K562 (cell line): ENCODE results near the gene MUC16.

ENCODE experiments used
- CHD1 ChIP-seq: fragments of 200-600 bp; sonication (generic); IDR thresholded peaks from one replicate; pipeline ENCODE4 v1.6.1; 2012; ENCODE audit warnings: mild to moderate bottlenecking, moderate library complexity, low read length, inconsistent platforms
- ETV1 ChIP-seq: fragments of 450-650 bp; conservative IDR thresholded peaks from 2 replicates; pipeline ENCODE4 v1.6.1; 2016; ENCODE audit warnings: missing genetic modification characterization, control low read depth, low read depth, missing compliant biosample characterization
- LARP7 ChIP-seq: fragments of 450-650 bp; IDR thresholded peaks from 2 replicates; pipeline ENCODE4 v1.6.1; 2016
- MAFK ChIP-seq: IDR thresholded peaks from 2 replicates; pipeline ENCODE4 v1.6.1; 2011; ENCODE audit warnings: low read length, improper control_type of control experiment
- MTA1 ChIP-seq: fragments of 450-650 bp; IDR thresholded peaks from 2 replicates; pipeline ENCODE4 v1.6.1; 2017; ENCODE audit warnings: borderline replicate concordance
- SMARCA5 ChIP-seq: fragments of 450-650 bp; IDR thresholded peaks from 2 replicates; pipeline ENCODE4 v1.6.1; 2016
- SP1 ChIP-seq: sonication (generic); formaldehyde crosslinking; IDR thresholded peaks from 2 replicates; pipeline ENCODE4 v1.8.1; 2022; ENCODE audit warnings: mild to moderate bottlenecking, missing genetic modification reagents
- TF ChIP-seq, protein P1 (sequence below), 3 experiments: IDR thresholded peaks in 2 of 3; conservative IDR thresholded peaks in 1 of 3; 2 replicates each; pipeline ENCODE4 v1.5.1; 2011 to 2012; ENCODE audit warnings: low read length in 3 of 3, mild to moderate bottlenecking in 3 of 3, control low read depth in 2 of 3, improper control_type of control experiment in 1 of 3, inconsistent platforms in 1 of 3, low read depth in 1 of 3, mixed read lengths in 1 of 3, moderate library complexity in 1 of 3; ENCODE audit not compliant: insufficient read depth in 2 of 3

DNA sequence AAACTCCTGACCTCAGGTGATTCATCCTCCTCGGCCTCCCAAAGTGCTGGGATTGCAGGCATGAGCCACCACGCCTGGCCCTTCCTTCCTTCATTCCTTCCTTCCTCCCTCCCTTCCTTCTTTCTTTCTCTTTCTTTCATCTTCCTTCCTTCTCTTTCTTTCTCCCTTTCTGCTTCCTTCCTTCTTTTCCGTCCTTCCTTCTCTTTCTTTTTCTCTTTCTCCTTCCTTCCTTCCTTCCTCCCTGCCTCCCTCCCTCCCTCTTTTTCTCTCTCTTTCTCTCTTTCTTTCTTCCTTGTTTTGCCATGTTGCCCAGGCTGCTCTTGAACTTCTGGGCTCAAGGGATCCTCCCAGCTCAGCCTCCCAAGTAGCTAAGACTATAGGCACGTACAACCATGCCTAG lies 36.5 kb upstream of the MUC16 start:
- TF ChIP-seq, protein P1, sequence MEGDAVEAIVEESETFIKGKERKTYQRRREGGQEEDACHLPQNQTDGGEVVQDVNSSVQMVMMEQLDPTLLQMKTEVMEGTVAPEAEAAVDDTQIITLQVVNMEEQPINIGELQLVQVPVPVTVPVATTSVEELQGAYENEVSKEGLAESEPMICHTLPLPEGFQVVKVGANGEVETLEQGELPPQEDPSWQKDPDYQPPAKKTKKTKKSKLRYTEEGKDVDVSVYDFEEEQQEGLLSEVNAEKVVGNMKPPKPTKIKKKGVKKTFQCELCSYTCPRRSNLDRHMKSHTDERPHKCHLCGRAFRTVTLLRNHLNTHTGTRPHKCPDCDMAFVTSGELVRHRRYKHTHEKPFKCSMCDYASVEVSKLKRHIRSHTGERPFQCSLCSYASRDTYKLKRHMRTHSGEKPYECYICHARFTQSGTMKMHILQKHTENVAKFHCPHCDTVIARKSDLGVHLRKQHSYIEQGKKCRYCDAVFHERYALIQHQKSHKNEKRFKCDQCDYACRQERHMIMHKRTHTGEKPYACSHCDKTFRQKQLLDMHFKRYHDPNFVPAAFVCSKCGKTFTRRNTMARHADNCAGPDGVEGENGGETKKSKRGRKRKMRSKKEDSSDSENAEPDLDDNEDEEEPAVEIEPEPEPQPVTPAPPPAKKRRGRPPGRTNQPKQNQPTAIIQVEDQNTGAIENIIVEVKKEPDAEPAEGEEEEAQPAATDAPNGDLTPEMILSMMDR (IDR thresholded peaks at IDR 0.05 in 2 of 3, conservative IDR thresholded peaks at IDR 0.05 in 1 of 3; ENCODE audit: insufficient read depth in 2 of 3, low read depth in 1 of 3, low read length in 3 of 3): no peak
- TF ChIP-seq LARP7: no peak
- no peak for TF ChIP-seq SP1 (CRISPR knock-in tag)
- no peak for TF ChIP-seq CHD1
- TF ChIP-seq MAFK: no peak
- no peak for TF ChIP-seq ETV1 (tag)
- TF ChIP-seq SMARCA5: no peak
- TF ChIP-seq MTA1: no peak
